NCI-H1048 (cell line): Measurements from ENCODE around the gene GMPPA.

ENCODE experiments used
- DNase-seq: peaks from one replicate; lab custom pipeline; 2025; lab: John Stamatoyannopoulos, UW

The GMPPA gene

DNA sequence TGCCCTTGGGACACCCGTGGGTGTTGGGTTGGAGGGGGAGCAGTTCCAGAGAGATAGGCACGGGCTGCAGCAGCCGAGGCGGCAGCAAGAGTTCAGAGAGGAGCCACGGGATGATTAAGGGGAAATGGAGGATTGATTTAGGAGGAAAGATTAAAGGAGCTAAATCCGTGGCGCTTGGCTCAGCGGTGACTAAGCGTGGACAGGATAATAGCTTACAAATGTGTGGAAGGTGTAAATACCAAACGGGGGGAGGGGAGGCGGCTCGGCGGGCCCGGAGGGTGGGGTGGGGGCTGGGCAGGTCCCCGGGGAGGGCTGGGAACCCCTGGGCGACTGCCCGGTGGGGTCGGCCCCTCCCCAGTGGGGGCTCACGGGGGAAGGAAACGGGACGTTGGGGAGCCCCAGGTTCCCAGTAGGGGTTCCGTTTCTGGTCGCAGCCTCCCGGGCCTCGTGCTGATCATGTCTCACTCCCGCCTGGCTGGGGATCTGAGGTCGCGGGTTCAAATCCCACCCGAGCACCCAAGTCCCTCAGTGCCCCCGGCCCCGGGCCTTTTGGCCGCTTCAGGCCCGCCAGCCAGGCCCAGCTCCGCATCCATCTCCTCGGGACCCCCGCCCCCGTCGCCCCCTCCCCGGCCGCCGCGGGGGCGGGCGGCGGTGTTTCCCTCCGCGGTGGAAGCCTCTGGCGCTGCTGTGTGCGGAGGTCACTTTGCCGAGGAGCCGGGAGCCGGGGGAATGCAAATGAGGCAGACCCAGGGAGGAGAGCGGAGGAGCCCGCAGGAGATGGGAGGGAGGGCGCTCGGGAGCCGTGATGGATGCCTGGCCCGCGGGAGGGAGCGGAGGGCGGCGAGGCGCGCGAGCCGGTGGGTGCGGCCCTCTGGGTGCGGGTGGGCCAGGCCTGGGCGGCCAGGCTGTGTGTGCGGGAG lies 23.7 kb downstream of the GMPPA start:
- DNase-seq, result no peak

DNA sequence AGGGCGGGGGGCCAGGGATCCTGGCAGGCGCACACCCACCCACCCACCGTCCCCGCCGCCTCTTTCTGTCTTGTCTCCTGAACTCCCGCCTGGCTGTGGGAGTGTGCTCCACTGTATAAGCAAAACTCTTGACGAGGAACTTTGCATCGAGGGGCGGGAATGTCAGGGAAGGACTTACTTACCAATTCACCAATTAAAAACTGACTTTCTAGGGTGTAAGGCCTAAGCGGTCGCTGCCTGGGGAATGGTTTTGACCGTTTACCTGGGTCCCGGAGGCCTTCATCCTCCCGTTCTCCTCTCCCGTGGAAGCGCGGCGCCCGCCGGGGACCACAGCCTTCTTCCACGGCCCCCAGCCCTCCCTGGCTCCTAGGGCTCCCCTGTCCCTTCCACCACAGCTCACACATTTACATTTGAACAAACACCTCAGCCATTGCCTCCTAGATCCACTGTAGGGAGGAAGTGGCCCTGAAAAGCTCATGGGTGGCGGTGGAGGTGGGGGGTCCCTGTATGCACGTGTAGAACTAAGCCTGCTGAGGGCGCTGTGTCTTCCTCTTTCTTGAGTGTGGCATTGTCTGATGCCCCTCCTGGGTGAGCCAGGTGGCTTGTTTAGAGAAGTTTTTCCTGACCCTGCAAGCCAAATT lies 24.5 kb downstream of the GMPPA start:
- DNase-seq, result no peak

DNA sequence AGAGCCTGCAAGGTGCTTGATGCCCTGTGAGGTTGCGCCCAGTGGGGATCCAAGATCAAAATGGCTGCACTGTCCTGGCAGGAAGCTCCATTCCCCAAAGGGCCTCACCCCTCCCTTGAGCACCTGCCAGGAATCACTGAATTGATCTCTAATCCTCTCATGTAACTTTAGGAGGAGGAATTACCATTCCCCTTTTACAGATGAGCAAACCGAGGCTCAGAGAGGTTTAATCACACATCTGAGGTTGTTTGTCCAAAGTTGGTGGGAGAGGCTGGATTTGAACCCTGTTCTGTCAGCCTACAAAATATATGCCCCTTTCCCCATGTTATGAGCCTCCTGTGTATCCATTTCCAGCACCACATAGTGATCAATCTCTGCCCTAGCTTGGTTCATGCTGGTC lies 26.1 kb downstream of the GMPPA start:
- no peak for DNase-seq

DNA sequence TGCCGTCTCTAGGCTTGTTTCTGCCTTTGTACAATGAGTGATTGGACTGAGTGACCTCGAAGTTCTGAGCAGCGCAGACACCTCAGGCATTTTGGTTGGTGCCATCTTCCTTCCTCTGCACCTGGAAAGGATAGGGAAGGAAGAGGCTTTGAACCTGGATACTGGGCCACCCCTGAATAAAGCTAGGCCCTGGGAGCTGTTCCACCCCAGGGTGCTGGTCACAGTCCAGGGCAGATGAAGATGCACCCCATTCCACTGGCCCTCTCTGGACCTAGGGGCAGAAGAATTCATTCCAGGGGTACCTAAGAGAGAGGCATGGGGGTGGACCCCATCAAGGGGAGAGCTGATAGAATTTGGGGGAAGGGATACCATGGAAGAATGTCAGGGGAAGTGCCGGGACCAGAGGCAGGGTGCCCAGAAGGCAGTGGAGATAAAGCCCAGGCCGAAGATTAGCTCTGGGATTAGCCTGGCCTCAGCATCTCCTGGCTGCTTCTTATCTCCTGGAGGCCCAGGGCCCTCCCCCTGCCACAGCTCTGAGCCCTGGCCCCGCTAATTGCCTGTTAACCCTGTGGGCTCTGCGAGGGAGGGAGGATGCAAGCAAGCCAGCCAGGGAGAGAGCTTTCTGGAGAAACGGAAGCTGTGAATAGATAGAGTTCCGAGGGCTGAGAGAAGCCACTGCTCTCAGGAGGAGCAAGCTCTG lies 27.0 kb downstream of the GMPPA start:
- no peak for DNase-seq

DNA sequence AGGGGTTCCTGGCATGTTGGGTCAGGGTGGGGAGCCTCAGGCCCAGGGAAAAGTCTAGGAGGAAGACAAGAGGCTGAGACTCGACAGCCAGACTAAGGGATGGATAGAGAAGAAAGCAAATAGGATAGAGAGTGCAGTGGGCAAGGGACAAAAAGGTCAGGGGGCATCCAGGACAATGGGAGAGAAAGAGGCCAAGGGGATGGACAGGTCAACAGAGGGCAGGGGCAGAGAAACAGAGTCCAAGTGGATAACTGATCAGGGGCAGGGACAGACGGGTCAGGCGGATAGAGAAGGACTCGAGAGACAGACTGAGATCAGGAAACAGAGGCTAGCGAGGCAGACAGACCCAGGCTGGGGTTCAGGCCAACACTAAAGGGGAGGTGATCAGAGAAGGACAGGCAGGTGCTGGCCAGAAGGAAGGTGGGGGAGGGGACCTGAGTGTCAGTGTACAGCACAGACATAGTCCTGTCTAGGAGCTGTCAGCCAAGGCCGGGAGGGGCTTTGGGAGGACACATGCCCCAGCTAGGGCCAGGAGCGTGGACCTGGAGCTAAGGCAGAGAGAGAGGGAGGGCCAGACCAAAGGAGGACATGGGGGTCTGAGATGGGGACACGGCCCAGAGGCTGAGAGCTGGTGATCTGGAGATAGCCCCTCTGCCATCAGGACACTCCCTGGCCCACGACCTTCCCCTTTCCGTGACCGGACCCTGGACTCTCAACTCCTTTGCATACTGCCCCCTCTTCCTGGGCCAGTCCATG lies 27.8 kb downstream of the GMPPA start:
- DNase-seq, result no peak

DNA sequence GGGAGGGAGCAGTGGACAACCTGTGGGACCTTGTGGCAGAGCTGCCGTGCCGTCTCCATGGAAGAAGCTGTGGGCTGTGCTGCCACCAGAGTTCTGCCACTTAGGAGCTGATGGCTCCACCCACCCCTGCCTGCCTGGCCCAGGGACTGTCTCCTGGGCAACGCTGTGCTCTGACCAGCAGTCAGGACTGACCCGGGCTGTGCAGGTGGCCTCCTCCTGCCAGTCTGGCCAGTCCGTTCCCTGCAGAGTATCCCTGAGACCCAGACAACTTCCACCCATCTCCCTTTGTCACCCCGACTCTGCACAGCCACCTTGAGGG lies 28.3 kb downstream of the GMPPA start:
- no peak for DNase-seq

DNA sequence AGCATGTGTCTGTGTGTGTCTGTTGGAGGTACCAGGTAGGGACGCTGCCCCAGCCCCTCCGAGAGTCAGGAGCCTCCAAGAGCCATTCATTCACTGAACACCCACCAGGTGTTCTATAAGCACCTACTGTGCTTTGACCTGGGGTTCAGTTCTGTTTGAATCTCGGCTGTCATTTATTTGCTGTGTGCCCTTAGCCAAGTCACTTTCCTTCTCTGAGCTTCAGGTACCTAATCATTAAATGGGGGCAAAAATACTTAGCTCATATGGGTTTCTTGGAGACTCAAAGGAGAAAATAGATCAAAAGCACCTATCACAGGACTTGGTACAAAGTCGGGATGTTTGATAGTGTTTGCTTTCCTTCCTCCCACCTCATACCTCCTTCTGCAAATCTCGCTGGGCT lies 28.8 kb downstream of the GMPPA start:
- DNase-seq, result no peak

DNA sequence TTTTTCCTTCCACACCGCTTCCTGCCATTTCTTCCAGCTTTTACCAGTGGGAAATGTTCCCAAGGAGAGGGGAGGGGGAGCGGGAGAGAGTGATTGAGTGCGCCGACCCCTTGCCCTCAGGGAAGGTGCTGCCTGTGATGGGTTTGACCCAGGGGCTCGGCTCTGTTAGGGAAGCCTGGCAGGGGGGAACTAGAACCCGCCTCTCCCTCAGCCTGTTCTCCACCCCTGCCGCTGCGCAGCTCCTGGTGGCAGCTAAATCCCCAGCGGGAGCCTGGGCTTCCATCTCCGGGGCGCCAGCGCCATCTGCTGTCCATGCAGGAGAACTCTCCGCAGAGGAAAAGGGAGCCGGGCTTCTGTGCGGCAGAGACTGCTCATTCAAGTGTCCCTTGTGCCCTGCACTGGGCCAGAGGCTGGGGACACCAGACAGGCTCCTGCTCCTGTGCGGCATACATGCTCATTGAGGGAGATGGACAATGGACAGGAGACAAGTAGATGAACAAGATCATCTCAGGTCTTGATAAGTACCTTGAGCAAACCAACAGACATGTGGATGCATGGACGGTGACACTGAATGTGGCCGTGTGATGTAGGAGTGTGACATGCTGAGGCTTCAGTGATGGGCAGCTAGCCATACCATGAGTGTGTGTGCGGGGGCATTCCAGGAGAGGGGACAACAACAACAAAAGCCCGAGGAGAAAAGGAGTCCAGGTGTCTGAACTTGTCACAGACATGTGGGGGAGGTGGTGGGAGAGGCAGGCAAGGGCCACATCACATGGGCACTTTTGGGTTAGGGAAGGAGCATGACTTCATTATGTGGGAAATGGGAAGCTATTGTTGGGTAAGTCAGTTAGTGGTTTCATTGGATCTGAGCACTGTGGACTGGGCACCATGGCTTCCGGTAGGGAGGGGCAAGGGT lies 31.6 kb downstream of the GMPPA start:
- DNase-seq, result peak; percentile 63

DNA sequence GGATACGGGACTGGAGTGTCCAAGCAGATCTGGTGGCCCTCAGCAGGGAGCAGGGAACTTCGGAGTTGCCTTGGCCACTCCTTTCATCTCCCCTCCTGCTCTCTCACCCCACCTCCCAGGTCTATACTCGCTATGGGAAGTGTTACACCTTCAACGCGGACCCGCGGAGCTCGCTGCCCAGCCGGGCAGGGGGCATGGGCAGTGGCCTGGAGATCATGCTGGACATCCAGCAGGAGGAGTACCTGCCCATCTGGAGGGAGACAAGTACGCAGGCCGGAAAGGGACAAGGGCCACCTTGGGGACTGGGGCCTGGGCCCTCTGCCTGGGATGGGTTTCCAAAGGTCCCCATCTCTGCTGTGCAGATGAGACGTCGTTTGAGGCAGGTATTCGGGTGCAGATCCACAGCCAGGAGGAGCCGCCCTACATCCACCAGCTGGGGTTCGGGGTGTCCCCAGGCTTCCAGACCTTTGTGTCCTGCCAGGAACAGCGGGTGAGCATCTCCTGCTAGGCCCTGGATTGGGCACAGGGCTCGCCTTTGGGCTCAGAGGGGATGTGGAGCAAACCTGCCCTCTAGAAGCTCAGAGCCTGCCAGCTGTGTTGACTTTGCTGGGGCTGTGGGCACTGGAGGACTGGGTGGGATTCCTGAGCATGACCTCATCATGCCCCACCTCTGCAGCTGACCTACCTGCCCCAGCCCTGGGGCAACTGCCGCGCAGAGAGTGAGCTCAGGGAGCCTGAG lies 33.1 kb downstream of the GMPPA start:
- no peak for DNase-seq

DNA sequence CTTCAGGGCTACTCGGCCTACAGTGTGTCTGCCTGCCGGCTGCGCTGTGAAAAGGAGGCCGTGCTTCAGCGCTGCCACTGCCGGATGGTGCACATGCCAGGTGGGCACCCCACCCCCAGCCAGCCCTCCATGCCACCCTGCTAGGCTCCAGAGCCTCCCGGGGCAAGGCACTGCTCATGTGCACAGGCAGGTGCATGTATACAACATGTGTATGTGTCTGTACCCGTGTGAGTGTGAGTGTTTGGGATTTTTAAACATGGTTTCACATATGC lies 33.6 kb downstream of the GMPPA start:
- DNase-seq, result no peak

DNA sequence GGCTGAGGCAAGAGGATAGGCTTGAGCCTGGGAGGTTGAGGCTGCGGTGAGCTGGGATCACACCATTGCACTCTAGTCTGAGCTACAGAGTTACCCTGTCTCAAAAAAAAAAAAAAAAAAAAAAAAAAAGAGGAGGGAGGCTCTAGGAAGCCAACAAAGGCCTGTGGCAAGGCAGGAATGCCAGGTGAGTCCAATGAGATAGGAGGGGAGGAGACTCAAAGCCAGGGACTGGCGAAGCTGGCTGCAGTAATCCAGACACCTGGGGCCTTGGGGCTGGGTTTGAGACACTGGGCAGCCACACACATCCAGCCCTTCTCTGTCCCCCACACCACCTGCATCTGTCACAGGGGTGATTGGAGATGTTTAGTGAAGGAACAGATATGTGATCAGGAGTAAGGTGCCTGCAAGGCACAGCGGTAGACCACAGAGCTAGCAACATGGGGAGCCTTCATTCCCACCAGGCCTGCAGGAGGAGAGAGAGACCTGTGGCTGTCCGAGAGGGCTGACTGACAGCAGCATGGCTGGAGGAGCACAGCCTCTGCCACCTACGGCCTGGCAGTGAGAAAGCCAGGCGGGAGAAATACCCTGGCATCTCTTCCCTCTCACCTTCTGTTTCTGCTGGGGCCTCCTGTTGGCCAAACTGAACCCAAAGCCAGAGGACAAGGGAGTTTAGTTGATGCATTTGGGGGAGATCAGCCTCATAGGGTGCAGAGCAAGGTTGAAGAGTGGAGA lies 35.4 kb downstream of the GMPPA start:
- DNase-seq, result no peak

DNA sequence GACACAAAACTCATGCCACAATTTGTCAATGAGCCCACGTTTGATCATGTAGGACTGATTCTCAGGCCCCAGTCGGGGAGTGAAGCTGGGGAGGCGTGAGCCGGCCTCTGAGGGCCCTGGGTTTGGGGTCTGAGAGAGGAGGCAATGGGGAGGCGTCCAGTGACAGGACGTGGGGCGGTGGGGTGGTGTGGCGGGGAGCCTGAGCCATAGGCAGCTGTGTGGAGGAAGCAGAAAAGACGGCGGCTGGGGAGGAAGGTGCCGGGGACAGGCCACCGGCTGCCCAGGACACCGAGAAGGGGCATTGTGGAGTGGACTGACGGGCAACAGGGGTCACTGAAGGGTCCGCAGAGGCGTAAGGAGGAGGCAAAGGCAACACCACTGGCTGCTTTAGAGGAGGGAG lies 37.7 kb downstream of the GMPPA start:
- no peak for DNase-seq

DNA sequence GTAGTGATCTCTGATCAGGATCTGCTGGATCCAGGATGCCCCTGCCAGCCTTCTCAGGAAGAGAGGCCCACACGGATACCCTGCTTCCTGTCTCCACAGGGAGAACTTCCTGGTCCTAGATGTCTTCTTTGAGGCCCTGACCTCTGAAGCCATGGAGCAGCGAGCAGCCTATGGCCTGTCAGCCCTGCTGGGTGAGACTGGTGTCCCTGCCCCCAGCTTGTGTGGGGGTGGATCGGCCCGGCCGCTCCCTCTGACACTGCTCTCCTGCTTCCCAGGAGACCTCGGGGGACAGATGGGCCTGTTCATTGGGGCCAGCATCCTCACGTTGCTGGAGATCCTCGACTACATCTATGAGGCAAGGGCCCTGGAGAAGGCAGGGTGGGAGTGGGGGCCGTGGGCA lies 38.3 kb downstream of the GMPPA start:
- no peak for DNase-seq

DNA sequence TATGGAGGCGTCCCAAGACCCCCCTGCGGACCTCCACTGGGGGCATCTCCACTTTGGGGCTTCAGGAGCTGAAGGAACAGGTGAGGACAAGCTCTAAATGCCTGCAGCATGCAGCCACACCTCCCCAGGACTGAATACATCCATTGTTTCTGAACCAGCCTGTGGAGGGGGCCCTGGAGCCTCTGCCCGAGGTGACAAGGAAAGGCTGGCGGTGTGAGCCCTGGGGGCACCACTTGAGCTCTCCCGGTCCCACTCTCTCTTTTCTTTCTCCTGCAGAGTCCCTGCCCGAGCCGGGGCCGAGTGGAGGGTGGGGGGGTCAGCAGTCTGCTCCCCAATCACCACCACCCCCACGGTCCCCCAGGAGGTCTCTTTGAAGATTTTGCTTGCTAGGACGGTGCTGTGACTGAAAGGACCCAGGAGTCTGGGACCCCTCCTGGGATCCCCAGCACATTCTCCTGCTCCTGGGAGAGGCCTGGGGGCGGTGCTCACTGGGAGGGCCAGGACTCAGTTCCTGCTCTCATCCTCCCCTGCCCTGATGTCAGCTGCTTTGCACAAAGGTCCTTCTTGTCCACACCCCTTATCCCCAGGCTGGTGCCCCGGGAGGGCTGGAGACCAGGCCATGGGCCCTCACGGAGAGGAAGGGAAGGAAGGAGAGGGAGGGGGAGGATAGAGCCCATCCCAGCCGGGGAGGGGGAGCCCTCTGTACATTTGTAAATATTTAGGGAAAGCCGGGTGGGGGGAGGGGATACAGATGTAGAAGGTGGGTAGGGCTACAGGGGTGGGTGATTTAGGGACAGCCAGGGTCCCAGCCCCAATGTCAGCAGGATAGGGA lies 39.2 kb downstream of the GMPPA start:
- DNase-seq, result no peak

DNA sequence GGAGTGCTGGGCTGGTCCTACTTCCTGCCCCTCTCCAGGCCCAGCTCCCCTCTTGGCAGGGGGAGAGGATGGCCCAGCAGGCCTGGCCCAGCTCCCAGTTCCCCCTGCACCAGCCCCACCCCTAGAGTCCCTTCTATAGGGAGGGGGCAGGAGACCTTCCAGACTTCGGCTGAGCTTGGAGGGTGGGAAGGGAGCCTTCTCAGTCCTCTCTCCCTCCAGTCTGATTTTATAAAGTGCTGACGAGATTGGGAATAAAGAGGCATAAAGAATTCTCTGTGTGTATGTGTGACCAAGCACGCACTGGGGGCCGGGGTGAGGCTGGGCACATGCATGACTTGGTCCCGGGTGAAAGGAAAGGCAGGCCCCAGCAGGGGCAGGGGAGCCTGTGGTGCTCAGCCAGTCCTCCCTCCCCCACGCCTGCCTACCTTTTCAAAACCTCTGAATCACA lies 39.8 kb downstream of the GMPPA start:
- DNase-seq, result no peak

DNA sequence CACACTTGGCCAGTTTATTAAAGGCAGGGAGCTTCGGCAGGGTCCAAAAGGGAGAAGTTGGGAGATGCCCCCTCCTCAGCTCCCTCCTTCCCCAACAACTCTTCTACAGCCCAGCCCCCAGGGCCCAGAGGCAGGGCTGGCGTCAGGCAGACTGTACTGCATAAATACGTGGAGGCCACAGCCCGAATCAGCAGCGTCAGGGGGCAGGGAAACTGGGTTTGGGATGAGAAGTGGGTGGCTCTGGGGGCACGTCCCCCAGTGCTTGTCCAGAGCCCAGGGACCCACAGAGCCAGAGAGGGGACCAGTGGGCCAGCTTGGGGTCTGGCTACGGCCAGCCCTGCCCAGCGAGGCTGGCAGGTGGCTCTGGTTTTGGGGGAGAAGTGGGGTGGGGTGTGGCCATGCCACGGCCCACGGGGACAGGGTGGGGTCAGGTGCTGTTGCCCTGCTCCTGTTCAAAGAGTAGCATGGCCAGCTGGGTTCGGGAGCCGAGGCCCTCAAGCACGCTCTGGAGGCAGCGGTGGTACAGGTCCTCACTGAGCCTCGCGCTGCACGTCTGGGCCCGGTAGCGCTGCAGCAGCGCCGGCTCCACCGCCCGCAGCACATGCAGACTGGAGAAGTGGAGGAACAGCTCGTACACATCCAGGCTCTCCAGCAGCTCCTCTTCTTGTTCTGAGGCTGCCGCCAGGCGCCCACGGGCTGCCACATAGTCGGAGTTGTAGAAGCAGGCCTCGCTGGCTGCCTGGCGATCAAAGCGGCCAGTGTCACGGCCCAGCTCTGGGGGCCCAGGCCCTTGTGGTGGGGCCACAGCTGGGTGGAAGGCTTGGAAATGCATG lies 40.5 kb downstream of the GMPPA start:
- no peak for DNase-seq

DNA sequence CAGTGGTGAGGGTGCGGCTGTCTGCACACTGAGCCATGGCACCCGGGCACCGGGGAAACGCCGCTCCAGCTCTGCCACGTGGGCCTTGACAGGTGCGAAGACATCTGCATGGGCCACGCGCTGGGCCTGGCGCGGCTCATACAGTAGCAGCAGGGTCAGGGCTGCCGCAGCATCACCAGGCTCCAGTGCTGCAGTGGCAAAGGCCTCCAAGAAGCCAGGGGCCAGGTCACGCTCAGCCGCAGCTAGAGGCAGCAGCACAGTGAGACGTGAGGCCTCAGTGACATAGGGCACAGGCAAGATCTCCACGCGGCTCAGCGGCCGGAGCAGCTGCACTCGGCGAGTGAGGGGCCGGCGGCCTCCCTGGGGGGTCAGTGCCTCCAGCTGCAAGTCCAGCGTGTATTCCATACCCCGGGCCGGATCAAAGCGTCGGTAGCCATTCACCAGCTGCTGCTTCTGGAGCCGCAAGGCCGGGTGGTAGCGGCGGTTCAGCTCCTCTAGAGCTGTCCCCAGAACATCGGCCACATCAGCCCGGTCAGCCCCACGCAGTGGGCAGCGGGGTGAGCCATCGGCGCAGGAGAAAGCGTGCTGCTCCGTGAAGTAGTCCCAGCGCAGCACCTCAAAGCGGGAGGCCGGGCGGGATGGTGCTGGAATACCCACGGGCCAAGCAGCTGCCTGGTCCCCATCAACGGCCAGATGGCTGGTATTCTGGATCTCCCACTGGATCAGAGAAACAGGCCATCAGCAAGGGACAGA lies 41.4 kb downstream of the GMPPA start:
- no peak for DNase-seq
